Activated CD8-positive, alpha-beta memory T cell treated with anti-CD3 and anti-CD28 coated beads for 36 hours (primary cell): ENCODE data around the gene FGF16. TPM values are rescaled to one million over a fixed set of nuclear protein-coding genes. Genes with fewer than 3 reads are reported as not detected.
"Not testable (repeated sequence)": the region's sequence is repeated elsewhere in the genome, so short reads cannot be mapped to it uniquely, and the experiment has no call there.

ENCODE experiments used
- CTCF ChIA-PET: fragments of 350-600 bp; sonication (Branson Sonifier 250); formaldehyde crosslinking; loops from one replicate; lab custom pipeline; 2021; ENCODE audit warnings: antibody characterized with exemption; lab: Charles Lee
- POLR2A ChIA-PET: fragments of 350-600 bp; sonication (Branson Sonifier 250); formaldehyde crosslinking; loops from one replicate; lab custom pipeline; 2021; ENCODE audit warnings: antibody characterized with exemption; lab: Charles Lee
- total RNA-seq, 2 experiments: library from RNA; stranded (reverse); gene quantifications; one replicate each; pipeline ENCODE4 v1.2.3, GENCODE V29; 2021

Gene FGF16
- total RNA-seq = not detected

DNA sequence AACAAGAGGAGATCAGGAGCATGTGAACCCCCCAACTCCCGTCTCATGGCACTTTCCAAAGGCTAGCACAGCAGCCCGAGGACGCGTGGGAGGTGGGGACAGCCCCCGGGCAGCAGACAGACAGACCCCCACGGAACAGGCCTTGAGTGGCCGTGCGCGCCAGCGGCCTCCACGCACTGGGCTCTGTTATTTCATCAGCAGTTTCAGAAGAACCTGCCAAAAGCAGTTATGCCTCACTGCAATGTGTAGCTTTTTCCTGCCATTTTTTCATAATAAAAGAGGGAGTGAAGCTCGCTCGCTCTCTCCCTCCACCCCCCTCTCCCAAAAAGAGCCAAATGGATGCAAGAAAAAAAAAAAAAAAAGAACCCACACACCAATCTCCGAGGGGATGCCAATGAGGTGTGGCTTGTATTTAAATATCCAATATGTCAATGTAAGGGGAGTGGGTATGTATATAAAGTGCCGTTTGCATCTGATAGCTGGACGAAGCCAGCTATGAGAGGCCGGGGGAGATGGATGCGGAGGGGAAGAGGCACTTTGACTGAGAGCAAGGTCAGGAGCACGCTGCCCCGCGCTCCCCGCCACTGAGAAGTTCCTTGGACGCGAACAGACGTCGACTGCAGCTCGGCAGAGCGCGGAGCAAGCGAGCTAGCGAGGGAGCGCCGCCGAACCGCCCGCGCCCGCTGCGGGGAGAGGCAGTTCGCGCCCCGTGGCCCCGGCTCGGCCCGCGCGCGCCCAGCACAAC is at the start of gene FGF16:
FGF16 (plus strand) TSS at position 482 of the 745 bp plus-strand sequence. CDS start 286 bp downstream, outside the sequence.
- POLR2A ChIA-PET = no interaction called here
- CTCF ChIA-PET = no interaction called here

DNA sequence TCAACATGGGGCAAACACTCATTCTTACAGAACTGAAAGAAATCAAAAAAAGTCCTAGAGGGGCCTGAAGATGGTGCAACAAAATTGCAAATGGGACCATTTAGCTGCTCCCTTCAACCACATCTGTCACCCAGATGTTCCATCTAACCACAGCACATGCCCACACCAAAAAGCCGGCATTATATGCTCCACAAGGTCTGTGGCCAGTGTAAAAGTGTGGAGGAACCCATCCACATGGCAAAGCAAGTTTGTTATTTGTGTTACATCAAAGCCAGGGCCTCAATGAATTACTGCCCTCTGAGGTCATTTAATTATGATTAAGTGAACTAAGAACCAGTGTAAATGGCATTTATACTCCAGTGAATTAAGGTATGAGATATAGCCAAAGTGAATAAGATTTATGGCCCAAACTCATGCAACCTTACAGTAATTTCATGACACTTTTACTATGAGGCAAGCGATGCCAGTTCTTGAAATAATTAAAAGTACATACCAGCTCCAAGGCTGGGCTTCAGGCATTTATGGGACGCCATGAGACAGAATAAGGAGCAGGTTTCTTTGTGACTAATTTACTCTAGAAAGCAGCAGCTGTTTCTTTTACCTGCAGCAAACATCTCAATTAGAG is 48.7 kb upstream of the FGF16 start:
- ChIA-PET CTCF (no interaction called here), POLR2A (no interaction called here)

DNA sequence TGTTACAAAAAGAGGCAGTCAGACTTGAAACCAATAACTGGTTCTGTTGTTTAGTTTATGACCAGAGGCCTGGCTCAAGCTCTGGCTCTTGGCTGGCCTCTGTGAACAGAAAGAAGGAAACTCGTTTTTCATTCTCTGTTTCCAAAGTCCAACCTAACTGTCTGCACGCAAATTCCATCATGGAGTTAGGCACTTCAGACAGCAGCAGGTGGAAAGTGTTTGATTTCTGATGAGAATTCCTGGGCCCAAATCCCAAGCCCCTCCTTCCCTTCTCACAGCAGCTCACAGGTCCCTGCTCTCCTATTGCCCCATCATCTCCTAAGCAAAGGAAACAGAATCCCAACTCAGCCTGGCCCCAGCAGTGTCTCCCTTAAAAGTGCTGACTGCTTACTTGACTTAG is 42.8 kb upstream of the FGF16 start:
- ChIA-PET POLR2A (no interaction called here), CTCF (no interaction called here)

DNA sequence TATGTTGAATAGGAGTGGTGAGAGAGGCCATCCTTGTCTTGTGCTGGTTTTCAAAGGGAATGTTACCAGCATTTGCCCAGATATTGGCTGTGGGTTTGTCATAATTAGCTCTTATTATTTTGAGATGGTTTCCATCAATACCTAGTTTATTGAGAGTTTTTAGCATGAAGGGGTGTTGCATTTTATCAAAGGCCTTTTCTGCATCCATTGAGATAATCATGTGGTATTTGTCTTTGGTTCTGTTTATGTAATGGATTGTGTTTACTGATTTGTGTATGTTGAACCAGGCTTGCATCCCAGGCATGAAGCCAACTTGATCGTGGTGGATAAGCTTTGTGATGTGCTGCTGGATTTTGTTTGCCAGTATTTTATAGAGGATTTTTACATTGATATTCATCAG is 39.4 kb upstream of the FGF16 start:
- CTCF ChIA-PET, POLR2A ChIA-PET: not testable (repeated sequence)

DNA sequence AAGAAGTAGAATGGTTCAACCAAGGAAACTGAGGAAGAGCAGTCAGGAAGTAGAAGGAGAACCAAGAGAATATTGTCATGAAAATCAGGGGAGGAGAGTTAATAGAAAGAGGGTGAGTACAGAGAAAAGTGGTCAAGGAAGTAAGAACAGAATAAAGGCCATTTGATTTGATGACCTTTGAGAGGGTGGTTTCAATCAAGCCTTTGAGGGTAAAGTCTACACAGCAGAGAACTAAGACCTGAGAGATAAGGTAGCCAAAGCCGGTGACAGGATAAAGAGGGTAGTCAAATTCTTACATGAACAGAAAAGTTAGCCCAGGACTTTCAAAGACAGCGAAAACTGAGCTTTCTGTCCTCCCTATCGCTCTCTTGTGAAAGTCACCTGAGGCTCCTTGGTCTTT is 34.6 kb upstream of the FGF16 start:
- ChIA-PET CTCF (no interaction called here), POLR2A (no interaction called here)

DNA sequence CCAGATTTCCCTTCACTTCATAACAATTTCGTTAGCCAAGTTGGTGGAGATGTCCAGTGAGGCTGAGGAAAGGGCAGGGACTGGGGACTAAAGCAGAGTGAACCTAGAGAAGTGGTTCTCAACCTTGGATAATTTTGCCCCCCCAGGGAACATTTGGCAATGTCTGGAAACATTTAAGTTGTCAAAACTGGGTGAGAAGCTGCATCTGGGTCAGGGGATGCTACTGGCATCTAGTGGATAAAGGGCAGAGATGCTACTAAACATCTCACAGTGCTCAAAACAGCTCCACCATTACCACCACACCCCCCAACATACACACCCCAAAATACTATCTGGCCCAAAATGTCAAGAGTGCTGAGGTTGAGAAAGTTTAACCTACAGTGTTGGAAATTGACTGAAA is 32.0 kb upstream of the FGF16 start:
- ChIA-PET POLR2A (no interaction called here), CTCF (no interaction called here)

DNA sequence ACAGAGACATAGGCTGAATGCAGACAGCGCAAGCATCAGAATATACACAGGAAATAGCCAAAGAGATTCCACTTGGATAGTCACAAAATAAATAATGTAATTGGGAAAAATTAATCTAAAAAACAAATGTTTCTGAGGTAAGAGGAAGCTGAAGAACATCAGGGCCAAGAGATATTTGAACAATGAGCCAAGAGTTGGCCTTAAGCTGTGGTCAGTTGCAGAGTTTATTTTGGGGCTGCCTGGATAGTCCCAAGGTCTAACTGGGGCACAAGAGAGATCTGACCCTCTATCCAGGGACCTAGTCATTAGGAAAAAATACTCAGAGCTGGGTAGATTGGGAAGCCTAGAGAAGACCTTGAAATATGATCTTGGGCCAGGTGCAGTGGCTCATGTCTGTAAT is 31.3 kb upstream of the FGF16 start:
- POLR2A ChIA-PET = no interaction called here
- CTCF ChIA-PET = no interaction called here

DNA sequence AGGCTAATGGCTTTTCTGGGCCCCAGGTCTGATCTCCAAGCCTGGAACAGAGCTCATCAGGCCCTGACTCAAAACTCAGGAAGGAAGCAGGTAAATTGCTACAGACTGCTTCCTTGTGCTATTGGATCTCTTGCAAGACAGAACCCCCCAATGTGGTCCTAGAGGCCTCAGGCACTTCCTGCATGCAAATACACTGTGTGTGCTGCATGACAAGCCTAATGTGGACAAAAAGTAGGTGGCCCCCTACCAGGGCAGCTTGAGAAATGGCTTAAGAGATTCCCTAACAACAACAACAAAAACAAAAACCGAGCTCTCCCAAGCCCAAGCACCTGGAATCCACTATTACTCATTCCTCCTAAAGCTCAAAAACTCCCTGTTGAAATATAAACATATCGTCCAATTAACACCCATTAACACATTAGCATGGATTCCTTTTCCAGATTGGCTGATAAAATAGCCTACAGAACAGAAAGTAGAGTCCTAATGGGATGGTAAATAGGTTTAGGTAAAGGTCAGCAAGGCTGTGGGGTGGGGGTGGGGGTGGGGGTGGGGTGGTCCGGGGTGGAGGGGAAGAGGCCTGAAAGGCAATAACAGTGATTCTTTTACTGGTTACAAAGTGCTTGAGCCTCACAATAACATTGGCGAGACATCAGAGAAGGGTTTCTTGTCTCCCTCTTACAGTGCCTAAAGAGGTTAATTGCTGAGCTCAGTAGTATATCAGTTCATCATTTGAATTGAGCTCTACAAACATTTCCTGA is 24.1 kb upstream of the FGF16 start:
- ChIA-PET CTCF (no interaction called here), POLR2A (no interaction called here)

DNA sequence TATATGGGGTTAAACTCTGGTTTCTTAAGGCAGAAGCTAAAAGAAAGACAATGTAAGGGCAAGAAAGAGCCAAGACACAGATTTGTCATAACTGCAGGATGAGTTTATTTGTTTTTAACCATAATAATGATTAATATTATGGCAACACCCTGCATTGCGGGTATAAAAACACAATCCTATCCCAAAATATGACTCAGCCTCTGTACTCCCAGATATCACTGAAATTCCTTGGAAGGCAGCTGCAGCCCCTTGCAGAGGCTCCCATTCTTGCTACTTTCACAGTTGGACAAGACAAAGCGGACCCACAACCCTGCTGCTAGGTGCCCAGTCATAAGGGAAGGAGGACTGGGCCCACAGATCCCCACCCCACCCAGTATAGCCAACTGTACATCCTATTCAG is 20.4 kb upstream of the FGF16 start:
- ChIA-PET POLR2A (no interaction called here), CTCF (no interaction called here)

DNA sequence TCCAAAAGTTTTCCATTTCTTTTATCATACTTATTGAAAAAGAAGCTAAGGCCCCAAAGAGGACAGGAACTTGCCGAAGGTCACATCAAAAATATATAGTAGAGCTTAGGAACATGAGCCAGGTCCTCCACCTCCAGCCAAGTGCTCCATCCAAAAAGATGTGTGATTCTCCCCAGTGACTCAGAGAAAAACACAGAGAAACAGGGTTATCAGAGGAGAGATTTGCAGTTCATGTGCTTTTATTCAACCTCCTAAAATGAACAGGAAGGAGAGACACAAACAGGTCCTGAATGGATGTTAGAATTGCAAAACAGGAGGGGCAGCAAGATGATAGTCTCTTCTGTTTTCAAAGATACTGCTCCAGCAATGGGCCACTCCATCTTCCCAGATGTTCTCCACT is 19.6 kb upstream of the FGF16 start:
- ChIA-PET POLR2A (no interaction called here), CTCF (no interaction called here)

DNA sequence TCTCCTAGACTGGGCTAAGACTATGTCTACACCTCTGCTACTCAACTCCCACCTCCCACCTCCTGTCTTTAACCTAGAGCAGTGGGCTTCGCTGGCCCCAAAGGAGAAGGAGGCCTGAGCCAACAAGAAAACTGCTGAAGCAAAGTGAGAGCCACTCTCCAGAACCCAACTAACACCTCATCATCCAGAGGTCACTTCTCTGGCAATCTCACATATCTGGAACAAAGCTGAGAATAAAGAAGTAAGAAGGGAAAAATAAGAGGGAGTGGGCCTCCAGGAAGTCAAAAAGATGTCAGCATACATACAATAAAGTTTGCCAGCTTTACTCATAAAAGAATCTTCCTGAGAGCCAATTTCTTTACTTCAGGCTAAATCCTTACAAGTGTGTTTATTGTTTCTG is 18.6 kb upstream of the FGF16 start:
- ChIA-PET POLR2A (no interaction called here), CTCF (no interaction called here)

DNA sequence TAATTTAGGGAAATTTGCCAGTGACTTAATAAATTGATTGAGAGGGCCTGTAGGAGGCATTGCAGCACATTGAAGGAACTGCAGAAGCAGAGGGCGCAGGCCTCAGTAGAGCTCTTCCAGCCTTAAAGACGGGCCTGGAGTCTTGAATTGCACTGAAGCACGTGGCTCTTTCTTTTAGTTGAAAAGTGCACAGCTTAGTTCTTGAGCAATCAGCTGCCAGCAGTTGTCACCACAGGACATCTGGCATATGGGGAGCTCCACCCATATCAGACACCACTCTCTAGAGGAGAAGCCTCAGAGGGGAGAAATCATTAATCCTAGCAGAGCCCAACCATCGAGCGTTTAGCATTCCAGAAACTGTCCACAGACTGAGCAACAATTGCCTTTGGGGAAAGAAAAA is 16.0 kb upstream of the FGF16 start:
- ChIA-PET CTCF (no interaction called here), POLR2A (no interaction called here)

DNA sequence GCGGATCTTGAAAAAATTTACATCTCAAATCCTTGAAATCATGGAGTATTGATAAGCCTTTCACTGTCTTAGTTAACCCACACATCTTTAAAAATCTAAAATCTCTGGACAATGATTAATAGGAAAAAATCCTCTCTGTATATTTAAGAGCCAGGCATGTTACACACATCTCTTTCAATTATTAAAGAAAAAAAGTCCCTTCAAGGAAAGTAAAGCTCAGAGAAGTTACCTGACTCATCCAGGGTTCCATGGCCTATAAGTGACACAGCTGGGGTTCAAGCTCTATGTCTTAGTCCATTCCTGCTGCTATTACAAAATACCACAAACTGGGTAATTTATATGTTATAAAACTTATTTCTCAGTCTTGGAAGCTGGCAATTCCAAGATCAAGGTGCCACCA is 14.2 kb upstream of the FGF16 start:
- POLR2A ChIA-PET = no interaction called here
- CTCF ChIA-PET = no interaction called here

DNA sequence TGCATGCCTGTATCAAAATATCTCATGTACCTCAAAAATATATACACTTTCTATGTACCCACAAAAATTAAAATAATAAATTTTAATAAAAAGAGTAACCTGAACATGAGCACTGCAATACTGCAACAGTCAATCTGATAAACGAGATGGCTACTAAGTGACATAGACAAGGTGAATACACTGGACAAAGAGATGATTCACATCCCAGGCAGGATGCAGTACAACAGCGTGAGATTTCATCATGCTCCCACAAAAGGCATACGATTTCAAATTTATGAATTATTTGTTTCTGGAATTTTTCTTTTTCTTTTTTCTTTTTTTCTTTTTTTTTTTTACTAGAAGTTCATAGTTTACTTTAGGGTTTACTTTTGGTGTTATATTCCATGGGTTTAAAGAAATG is 12.2 kb upstream of the FGF16 start:
- POLR2A ChIA-PET = no interaction called here
- CTCF ChIA-PET = no interaction called here

DNA sequence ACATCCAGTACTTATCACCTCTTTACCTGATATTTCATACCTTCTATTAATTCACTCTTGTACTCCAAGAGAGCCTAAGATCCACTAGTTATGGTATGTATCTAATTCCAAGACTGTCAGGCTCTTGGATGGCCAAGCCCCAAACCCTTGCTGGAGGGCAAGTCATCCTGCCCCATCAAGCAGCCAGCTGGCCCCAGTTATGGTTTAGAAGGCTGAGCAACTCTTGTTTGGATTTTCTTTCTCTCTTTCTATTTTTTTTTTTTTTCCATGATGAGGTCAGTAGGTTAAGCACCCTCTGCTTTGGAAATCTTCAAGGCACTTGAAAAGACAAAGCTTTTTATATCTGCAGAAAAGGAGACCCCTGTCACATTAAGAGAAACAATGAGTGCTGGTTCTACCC is 10.9 kb upstream of the FGF16 start:
- ChIA-PET POLR2A (no interaction called here), CTCF (no interaction called here)

DNA sequence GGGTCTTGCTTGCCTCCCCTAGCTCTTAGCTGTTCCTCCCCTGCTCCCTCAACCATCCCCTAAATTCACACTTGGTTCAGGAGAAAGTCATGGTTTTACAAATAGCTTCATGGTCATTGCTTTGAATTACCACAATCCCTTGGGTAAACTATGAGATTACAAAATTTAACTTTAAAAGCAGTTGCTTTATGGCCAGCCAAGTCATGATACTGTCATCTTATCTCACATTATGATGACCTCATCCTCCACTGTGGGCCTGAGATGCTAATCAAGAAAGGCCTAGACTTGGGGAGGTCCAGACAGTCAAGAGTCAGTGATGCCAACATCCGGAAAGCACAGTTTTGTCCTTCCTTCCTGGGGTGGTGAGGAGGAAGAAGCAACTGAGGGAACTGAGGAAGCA is 10.5 kb upstream of the FGF16 start:
- CTCF ChIA-PET = no interaction called here
- POLR2A ChIA-PET = no interaction called here

DNA sequence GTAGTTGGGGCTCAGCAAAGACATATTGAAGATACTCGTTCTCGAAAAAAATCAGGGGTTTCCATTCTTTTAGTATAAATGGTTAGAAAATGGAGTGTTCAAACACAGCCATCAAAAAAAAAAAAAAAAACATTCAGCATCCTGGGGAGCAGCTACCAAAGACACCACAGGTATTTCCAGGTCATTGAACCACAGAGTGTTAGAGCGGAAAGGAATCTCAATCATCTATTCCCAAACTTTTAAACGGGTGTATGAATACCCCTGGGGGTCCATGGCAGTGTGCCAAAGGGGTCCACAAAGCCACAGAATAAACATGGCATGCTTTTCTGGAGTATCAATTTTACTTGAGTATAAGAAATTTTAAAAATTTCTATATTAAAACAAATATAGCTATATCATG is 6.9 kb upstream of the FGF16 start:
- CTCF ChIA-PET = no interaction called here

DNA sequence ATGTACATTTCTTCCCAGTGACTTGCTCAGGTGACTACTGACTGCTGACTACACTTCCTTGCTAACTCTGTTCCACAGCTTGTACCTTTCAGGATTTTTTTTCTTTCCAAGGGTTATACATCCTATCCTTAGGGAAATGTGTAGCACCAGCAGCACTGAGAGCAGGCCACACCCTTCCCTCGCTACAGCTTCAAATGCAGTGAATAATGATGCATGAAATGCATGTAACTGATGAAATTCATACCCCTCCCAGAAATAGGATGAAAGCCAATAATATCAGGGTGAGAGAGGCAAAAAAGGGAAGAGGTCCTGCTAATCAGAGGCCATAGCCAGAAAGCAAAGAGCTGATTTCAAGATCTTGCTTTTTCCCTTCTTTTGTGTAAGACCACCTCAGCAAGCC is 6.2 kb upstream of the FGF16 start:
- POLR2A ChIA-PET = no interaction called here
- CTCF ChIA-PET = no interaction called here

More for the DNA sequence above, 6.9 kb upstream of the FGF16 start:
- POLR2A ChIA-PET = interaction anchor here (0.5 kb wide), 1 partner anchor 470 kb away, joined by 3 read pairs; the partner anchor contains the start of gene ATP7A

DNA sequence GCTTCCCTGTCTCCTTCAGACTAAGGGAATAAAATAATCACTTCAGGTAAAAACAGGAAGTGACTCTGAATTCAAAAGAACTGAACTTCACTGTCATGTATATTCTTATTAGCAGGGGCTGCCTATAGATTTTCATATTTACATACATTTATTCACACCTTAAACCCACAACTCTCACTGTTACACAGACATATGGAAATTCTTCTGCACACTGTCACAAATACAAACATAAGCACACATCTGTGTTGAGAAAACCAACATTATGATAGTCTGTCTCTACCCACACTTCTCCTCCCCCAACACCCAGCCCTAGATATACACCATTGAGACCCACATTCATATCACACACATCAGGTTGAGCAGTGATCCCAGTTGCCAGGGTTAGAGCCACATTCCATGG is 5.7 kb upstream of the FGF16 start:
- ChIA-PET POLR2A (no interaction called here), CTCF (no interaction called here)

DNA sequence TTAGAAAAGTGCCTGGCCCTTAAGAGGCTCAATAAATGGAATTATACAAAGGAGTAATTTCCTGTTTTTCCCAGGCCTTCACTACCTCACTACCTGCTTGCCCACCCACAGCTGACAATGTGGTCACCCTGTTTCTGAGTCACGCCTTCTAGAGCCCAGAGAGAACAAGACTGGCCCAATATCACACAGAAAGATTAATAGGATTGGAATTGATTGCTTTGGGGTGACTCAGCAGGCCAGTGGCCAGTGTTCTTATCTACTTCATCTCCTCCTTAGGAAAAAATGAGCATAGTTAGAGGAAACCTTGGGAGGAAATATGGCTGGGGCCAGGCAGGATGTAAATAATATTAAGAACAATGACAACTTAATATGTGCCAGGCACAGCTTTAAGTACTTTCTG is 4.5 kb upstream of the FGF16 start:
- ChIA-PET CTCF (no interaction called here), POLR2A (no interaction called here)

DNA sequence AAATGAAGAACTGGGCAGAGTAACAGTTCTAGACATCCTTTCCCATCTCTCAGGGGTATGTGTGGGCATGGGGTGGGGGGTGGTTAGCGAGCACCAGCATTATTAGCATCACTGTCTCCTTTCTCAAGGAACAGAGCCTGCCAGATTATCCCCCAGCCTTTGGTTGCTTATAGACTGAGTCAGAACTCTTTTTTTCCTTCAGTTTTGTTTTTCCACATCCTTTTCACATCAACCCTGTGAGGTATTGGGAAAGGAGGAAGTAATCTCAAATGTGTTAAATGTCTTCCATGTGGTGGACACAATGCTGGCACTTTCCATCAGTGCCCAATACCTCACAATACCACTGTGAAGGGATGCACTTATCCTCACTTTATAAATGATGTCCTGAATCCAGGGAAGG is 3.1 kb upstream of the FGF16 start:
- CTCF ChIA-PET = no interaction called here
- POLR2A ChIA-PET = no interaction called here
